Measurements from ENCODE around the gene LEMD1. TPM values are rescaled to one million over a fixed set of nuclear protein-coding genes. Genes with fewer than 3 reads are reported as not detected.

Gene LEMD1
- total RNA-seq, 1 experiment from 2014 or later = 17.2 TPM

DNA sequence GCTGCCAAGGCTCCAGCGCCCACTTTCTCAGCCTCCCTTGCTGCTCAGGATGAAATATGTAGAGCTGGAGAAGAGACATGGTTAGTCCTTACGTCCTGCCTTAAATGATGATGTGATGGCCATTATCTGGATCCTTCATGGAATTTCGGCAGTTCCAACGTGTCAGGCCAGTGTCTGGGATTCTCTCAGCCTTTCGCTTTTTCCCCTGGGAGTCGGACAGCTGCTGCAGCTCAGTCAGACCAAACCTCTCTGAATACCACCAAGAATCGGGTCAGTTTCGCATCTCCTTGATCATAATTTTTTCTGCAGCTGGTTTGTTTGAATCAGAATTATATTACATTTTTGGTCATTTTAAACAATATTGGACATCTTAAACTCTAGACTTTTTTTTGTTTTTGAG, 42.8 kb downstream of the LEMD1 start:
- TF ChIP-seq CTCF (IDR thresholded peaks at IDR 0.05; ENCODE audit: unreplicated experiment) = no peak
- intact Hi-C loops (cut with micrococcal nuclease; ENCODE audit: unreplicated experiment) = no loop called here
- CTCF ChIA-PET = no interaction called here
- Mint-ChIP-seq H3K27ac (ENCODE audit: unreplicated experiment) (no peak overlapping the region), H3K9me3 (ENCODE audit: low read depth, unreplicated experiment) (no peaks in the 10 kb centered on the region), H3K36me3 (ENCODE audit: insufficient read depth, unreplicated experiment) (no peaks in the 10 kb centered on the region), H3K27me3 (ENCODE audit: unreplicated experiment) (peaks cover 46% of the 10 kb centered on the region), H3K4me3 (ENCODE audit: low read depth, unreplicated experiment) (no peak overlapping the region), H3K4me1 (ENCODE audit: low read depth, unreplicated experiment) (peaks cover 24% of the 10 kb centered on the region)
- no TSS peak for BruUV-seq (replicated peaks)
- DNase-seq = no peak

- DNase-seq = no peak
- H3K27me3 Mint-ChIP-seq (ENCODE audit: unreplicated experiment) = peaks cover 61% of the 10 kb centered on the region
- peaks cover 29% of the 10 kb centered on the region for H3K4me1 Mint-ChIP-seq (ENCODE audit: low read depth, unreplicated experiment)
These were observed 44.5 kb downstream of the LEMD1 start for GRCh38 chr1:205377355-205377754.

GRCh38 chr1:205376739-205377138, 45.1 kb downstream of the LEMD1 start:
- TF ChIP-seq CTCF (IDR thresholded peaks at IDR 0.05; ENCODE audit: unreplicated experiment) = no peak
- H3K4me1 Mint-ChIP-seq (ENCODE audit: low read depth, unreplicated experiment) = peaks cover 29% of the 10 kb centered on the region
- peaks cover 67% of the 10 kb centered on the region for H3K27me3 Mint-ChIP-seq (ENCODE audit: unreplicated experiment)
- H3K9me3 Mint-ChIP-seq (ENCODE audit: low read depth, unreplicated experiment) = no peaks in the 10 kb centered on the region
- no TSS peak for BruUV-seq (replicated peaks)
- no peak overlapping the region for H3K27ac Mint-ChIP-seq (ENCODE audit: unreplicated experiment)
- DNase-seq = no peak
- H3K4me3 Mint-ChIP-seq (ENCODE audit: low read depth, unreplicated experiment) = no peak overlapping the region
- H3K36me3 Mint-ChIP-seq (ENCODE audit: insufficient read depth, unreplicated experiment) = no peaks in the 10 kb centered on the region
- intact Hi-C loops (cut with micrococcal nuclease; ENCODE audit: unreplicated experiment) = no loop called here
- CTCF ChIA-PET = interaction anchor here (0.7 to 2.9 kb wide), 3 partner anchors 9 to 109 kb away, joined by 3 to 9 read pairs (median 3); no protein-coding TSS in a partner anchor

More at GRCh38 chr1:205377355-205377754, 44.5 kb downstream of the LEMD1 start:
- Mint-ChIP-seq H3K4me3 (ENCODE audit: low read depth, unreplicated experiment) (no peak overlapping the region), H3K27ac (ENCODE audit: unreplicated experiment) (no peak overlapping the region), H3K9me3 (ENCODE audit: low read depth, unreplicated experiment) (no peaks in the 10 kb centered on the region), H3K36me3 (ENCODE audit: insufficient read depth, unreplicated experiment) (no peaks in the 10 kb centered on the region)
- no TSS peak for BruUV-seq (replicated peaks)
- no peak for TF ChIP-seq CTCF (IDR thresholded peaks at IDR 0.05; ENCODE audit: unreplicated experiment)
- intact Hi-C loops (cut with micrococcal nuclease; ENCODE audit: unreplicated experiment) = no loop called here
- CTCF ChIA-PET = no interaction called here

- Mint-ChIP-seq H3K36me3 (ENCODE audit: insufficient read depth, unreplicated experiment) (no peaks in the 10 kb centered on the region), H3K27me3 (ENCODE audit: unreplicated experiment) (peaks cover 75% of the 10 kb centered on the region), H3K27ac (ENCODE audit: unreplicated experiment) (no peak overlapping the region), H3K4me3 (ENCODE audit: low read depth, unreplicated experiment) (no peak overlapping the region), H3K9me3 (ENCODE audit: low read depth, unreplicated experiment) (no peaks in the 10 kb centered on the region), H3K4me1 (ENCODE audit: low read depth, unreplicated experiment) (peaks cover 29% of the 10 kb centered on the region)
- CTCF ChIA-PET = interaction anchor here (0.6 to 2.9 kb wide), 4 partner anchors 9 to 109 kb away, joined by 3 to 9 read pairs (median 3); no protein-coding TSS in a partner anchor
- peak; percentile 31 for DNase-seq
- TF ChIP-seq CTCF (IDR thresholded peaks at IDR 0.05; ENCODE audit: unreplicated experiment) = no peak
- intact Hi-C loops (cut with micrococcal nuclease; ENCODE audit: unreplicated experiment) = no loop called here
- BruUV-seq (replicated peaks) = no TSS peak
These were observed 45.9 kb downstream of the LEMD1 start for GRCh38 chr1:205375835-205376545.

Data from Calu3 (cell line).